Omental fat pad (tissue), 4 donors: ENCODE data around the gene KATNIP. TPM values are rescaled to one million over a fixed set of nuclear protein-coding genes. Genes with fewer than 3 reads are reported as not detected.

Experiments used
- ATAC-seq: fragments of 150-250 bp; one replicate; pipeline ENCODE4 v1.9.1; 2016; ENCODE audit warnings: mild to moderate bottlenecking, moderate library complexity; ENCODE audit not compliant: low FRiP score
- DNase-seq: peaks from one replicate; pipeline ENCODE4 v3.0.0-alpha.2; 2019; ENCODE audit warnings: low spot score
- CTCF ChIP-seq, 3 donors: fragments of 450-650 bp; IDR thresholded peaks; one replicate each; pipeline ENCODE4 v1.5.1; 2016 to 2017; ENCODE audit warnings: antibody characterized with exemption in 3 of 3, mild to moderate bottlenecking in 3 of 3, moderate library complexity in 2 of 3
- total RNA-seq, 4 donors: library from RNA; depleted of rRNA; stranded (reverse); fragments of >200 nt; gene quantifications; one replicate each; pipeline ENCODE4 v1.1.0, GENCODE V29; 2016

KATNIP gene
- total RNA-seq, 4 donors from 2014 or later = 18.1 to 22.9 (median 20.0) TPM

DNA sequence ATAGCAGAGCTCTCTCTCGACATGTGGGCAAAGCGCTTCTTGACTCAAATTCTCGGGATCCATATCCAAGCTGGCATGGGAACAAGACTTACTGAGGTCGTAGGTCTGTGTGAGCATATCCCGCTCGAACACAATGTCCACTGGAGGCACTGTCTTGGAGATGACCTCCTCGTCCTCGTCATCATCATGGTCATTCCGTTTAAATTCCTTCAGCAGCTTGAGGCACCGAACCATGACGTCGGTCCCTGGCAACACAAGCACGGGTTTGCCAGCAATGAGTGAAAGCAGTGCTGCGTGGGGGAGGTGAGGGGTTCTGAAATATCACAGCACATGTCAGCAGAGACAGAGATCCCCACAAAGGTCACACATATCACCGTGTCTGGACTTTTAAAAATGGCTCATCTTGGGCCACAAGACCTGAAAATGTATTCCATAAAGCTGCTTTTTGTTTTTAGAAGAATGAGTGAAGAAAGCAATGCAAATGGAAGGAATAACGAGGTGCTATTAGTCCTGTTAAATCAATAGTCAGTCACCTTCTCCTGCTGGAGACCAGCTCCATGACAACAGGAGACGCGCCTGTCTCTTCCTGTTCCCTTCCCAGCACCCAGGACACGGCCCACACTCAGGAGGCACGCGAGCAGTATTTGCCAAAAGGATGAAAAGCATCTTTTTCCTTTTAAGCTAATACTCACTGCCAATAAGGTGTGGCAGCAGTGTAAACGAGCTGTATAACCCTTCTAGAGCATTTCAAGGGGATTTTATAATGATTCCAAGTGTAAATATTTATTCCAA lies 38.1 kb upstream of the KATNIP start:
- TF ChIP-seq CTCF (IDR thresholded peaks at IDR 0.05) = no peak
- DNase-seq = no peak

DNA sequence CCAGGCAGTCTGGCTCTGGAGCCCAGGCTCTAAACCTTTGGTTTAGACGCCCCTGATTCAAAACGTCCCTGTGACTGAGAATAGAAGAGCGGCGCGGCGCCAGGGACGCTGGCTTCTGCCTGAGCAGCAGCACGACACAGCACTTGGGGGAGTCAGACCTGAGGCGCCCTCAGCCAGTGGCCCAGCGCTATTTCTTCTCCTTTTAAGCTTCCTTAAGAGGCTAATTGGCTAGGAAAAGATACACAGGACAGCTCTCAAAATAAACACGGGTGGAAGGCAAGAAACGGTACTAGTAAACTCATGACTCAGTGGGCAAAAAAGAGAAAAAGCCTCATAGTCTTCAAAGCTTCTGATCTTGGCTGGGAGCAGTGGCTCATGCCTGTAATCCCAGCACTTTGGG lies 35.1 kb upstream of the KATNIP start:
- ATAC-seq (no peak), DNase-seq (no peak)
- no peak for TF ChIP-seq CTCF (IDR thresholded peaks at IDR 0.05)

More for the DNA sequence above, 38.1 kb upstream of the KATNIP start:
- no peak for ATAC-seq

DNA sequence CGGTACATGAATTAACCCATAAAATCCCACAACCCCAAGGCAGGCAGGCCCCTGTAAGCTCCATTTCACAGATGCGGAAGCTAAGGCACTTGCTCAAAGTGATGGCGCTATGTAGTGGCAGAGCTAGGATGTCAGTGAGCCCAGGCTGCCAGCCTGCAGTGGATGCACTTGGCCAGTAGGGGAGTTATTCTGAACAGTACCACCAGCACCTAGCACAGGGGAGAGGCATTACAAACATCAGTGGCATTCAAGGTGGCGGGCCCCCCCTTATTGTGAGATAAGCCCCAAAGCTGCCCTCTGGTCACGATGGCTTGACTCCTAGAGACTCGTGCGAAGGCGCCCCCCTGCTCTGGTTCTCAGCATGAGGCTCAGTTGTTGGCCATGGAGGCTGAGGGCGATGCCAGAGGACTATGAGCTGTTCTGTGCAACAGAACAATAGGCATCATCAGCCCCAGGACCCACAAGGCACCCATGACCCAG lies 34.0 kb upstream of the KATNIP start:
- no peak for TF ChIP-seq CTCF (IDR thresholded peaks at IDR 0.05)
- no peak for DNase-seq
- peak; percentile 17 for ATAC-seq

- TF ChIP-seq CTCF (IDR thresholded peaks at IDR 0.05) = no peak
Measured at GRCh38 chr16:27516365-27516764, 33.6 kb upstream of the KATNIP start.

DNA sequence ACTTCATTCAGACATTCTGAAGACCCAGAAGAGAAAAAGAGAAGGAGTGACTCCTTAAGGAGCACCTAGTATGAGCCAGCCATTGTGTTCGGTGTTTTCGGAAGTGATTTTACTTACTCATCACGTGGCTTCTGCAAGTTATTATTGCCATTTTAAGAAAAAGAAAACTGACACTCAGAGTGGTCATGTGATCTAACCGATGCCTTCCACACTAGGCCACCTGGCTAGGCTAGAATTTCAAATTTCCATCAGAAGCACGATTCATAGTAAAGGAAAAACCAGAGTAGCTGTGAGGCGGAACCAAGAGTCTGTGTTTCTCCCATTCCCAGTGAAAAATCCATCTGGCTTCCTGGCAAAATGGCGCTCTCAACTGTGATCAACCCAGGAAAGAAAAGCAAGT lies 32.3 kb upstream of the KATNIP start:
- no peak for DNase-seq
- no peak for TF ChIP-seq CTCF (IDR thresholded peaks at IDR 0.05)
- no peak for ATAC-seq

More at GRCh38 chr16:27516365-27516764, 33.6 kb upstream of the KATNIP start:
- ATAC-seq = no peak
- DNase-seq = no peak

DNA sequence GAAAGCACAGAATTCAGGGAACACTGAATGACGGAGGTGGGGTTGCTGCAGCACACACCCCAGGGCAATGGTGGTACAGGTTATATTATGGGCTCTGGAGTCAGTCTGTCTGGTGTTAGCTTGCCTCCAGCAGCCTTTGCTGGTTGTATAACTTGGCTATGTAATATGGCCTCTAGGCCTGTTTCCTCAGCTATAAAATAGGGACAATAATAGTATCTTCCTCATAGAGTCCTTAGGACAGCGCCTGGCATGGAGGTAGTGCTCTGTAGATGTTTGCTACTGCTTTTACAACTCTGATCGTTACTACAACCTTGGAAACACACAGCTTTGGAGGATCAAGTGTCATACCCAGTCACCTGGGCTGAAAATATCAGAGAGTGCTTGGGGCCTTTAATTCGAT lies 31.7 kb upstream of the KATNIP start:
- DNase-seq = no peak
- TF ChIP-seq CTCF (IDR thresholded peaks at IDR 0.05) = no peak
- ATAC-seq = no peak
